ENCODE data around the gene CDK5RAP3.

- TF ChIP-seq GATA3 (IDR thresholded peaks at IDR 0.05; ENCODE audit: low read depth, low read length) (no peak), GATA2 (IDR thresholded peaks at IDR 0.05; ENCODE audit: low read depth, low read length) (no peak)
These were observed 18.2 kb downstream of the CDK5RAP3 start for GRCh38 chr17:47989159-47989558.
